Retina (tissue), 1 donor: ENCODE measurements around the gene CELF2.

Experiments used
- DNase-seq: peaks from one replicate; pipeline ENCODE4 v3.0.0-alpha.2; 2016

Gene CELF2

GRCh38 chr10:11255796-11256444 lies 238.2 kb downstream of the CELF2 start:
- DNase-seq, result no peak

GRCh38 chr10:11256896-11257295 lies 239.2 kb downstream of the CELF2 start:
- DNase-seq, result no peak

- no peak for DNase-seq
These were observed 239.9 kb downstream of the CELF2 start for GRCh38 chr10:11257440-11258090.

GRCh38 chr10:11260170-11260569 lies 242.5 kb downstream of the CELF2 start:
- DNase-seq, result no peak

DNA sequence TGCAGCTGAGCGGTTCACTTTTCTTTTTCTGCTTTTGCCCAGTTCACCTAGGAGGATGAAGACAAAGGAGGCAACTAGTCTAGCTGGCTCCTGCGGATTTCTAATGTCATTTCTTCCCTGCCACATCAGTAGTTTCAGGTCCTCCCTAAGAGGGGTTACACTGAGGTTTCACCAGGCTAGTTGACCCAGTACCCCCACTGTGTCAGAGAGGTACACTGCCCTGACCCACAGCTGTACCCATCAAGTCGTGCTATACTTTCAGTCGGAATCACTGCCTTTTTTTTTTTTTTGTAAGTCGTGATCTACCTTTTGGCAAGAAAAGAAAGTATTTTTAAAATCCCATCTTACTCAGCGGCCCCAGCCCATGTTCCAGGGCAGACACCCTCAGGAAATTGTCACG lies 243.5 kb downstream of the CELF2 start:
- no peak for DNase-seq

GRCh38 chr10:11261687-11262493 lies 244.2 kb downstream of the CELF2 start:
- DNase-seq, result no peak

- DNase-seq, result no peak
These were observed 245.0 kb downstream of the CELF2 start for GRCh38 chr10:11262494-11263345.

DNA sequence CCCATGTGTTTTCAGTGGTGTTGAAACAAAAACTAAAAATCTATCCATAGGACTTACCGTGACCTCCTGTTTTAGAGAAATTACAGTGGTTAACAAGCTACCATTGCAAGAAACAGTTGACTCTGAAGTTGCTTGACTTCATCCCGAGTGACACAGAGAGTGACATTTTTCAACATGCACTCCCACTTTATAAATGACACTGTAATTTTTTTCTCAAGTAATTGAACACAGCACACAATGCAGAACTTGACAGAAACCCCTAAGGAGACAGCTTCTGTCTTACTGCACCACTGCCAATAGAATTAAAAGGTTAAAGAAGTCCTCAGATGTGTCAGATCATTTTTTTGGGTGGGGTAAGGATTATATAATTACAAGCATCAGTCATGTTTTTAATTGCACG lies 246.1 kb downstream of the CELF2 start:
- DNase-seq, result no peak

- DNase-seq, result no peak
These were observed 246.8 kb downstream of the CELF2 start for GRCh38 chr10:11264296-11265048.

DNA sequence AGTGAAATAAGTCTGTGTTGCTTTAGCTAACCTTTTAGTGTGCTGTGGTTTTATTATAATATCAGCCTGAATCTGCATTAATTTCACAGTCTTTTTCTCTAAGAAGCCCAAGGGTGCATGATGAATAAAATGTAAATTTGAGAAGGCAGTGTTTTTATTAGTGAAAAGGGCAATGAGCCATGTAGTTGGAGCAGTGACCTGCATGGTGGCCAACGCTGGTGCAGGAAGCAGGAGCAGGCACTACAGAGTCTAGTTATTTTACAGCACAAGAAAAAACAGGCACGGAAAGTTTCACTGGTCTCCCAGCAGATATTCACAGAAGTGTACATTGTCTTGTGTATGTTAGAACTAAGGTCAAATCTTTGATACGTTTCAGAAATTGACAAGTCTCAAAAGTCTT lies 247.8 kb downstream of the CELF2 start:
- no peak for DNase-seq

DNA sequence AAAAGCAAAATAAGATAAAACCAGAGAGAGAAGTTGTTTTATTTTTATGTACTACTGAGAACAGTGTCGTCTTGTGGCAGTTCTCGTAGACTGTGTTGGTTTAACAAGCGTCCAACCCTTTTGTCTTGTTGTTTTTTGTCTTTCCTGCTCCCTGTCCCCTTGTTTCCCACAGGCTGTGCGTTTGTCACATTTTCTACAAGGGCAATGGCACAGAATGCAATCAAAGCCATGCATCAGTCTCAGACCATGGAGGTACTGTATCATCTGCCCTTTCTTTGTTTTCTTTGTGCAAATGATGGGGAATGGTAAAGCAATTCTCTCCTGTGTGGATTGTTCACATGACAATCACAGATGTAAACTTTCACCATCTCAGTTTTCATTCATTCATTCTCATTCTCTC lies 248.8 kb downstream of the CELF2 start:
- no peak for DNase-seq

- peak; percentile 89 for DNase-seq
These were observed 252.6 kb downstream of the CELF2 start for GRCh38 chr10:11270135-11270857.

GRCh38 chr10:11270858-11271179 lies 253.1 kb downstream of the CELF2 start:
- no peak for DNase-seq

- DNase-seq, result no peak
These were observed 255.3 kb downstream of the CELF2 start for GRCh38 chr10:11272915-11273389.

DNA sequence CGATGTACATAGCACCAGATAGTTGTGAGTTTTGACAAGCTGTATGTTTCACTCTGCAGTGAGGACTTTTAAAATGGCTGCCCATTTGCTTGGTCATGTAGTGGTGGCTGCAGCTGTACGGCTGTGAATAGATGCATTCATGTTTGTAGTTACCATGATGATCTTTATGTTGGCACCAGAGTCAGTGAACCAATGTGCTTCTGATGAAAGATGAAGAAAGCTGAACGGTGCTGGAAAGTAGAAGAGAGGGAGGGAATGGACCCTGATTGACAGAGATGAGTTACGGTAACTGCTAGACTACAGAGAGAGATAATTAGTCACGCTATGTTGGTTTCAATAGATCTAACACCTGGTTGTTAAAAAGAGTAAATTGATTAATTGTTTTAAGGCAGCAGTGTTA lies 256.8 kb downstream of the CELF2 start:
- DNase-seq, result no peak

DNA sequence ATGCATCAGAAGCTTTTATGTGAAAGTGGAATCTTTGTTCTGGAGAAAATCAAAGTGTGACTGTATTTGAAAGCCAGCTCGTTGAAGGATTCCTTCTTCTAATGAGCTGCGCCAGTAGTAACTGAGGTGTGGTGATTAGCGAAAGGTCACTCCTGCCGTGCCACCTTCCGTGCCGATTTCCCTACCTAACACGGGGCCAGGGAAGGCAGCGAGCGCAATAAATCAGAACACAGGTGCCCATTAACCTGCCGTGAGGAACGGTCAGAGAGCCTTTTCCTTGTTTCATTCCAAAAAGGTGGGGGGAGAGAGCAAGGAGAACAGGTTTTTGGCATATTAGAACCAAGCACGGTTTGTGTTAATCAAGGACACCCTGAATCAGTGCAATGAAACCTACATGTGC lies 258.0 kb downstream of the CELF2 start:
- DNase-seq, result no peak

GRCh38 chr10:11276449-11276990 lies 258.8 kb downstream of the CELF2 start:
- DNase-seq, result peak; percentile 50

DNA sequence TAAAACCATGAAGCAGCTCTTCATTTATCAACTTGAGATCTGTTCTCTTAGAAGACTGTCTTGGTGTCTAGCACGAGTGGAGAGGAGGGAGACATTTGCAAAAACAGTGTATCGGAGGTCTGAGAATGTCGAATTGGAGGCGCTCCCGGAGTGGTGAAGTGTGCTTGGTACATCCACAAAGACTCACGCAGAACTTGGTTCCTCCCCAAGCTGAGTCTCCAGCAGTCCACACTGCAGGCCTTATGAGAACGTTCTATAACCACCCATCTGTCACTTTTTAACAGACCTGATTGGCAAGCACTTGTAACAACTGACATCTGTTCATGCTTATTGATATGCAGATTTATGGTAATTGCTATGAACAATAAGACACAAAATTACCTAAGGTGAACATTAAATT lies 261.6 kb downstream of the CELF2 start:
- DNase-seq, result no peak

DNA sequence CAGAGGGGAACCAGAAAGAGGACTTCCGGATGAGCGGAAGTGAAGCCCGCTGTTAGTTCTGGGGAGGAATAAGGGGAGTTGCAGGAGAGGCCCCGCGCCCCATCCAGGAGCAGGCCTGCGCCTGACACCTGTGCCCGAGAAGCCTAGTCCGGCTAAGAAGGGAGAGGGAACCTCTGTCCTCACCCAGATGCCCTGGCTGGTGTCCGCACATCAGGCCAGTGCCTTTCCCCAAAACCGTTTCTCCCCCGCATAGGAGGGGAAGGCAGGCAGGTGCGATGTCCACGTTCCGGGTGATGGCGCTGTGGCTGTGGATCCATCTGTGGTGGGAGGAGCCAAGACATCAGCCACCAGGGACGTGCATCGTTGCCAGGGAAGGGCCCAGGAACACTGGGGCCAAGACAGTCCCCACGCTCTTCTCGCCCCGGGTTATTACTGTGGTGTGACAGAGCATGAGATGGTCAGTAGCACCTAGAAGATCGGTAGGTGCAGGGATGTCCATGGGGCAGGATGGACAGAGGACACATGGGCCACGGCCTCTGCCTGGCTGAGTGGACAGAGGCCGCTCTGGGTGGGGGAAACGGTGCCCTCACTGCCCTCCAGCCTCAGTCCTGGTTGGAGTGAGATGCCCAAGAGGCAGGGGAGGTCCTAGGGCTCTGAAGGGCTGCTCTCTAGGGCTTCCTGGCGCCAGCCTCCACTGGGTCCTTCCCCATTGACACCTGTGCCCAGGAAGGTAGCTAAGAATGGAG lies 262.7 kb downstream of the CELF2 start:
- no peak for DNase-seq

- DNase-seq, result no peak
These were observed 264.5 kb downstream of the CELF2 start for GRCh38 chr10:11282156-11282555.

DNA sequence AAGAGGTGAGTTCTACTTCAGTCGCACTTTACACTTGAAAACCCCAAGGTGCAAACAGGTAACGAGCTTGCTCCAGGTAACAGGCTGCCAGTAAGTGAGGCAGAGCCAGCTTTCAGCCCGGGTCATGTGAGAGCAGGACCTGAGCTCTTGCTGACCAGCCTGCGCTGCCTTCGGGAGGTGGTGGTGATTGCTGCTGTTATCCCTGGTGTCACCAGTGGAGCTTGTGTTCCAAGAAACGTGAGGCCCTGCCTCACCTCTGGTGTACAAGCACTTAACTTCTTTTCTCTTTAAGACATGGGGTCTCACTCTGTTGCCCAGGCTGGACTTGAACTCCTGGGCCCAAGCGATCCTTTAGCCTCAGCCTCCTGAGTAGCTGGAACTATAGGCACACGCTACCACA lies 265.0 kb downstream of the CELF2 start:
- no peak for DNase-seq
